Activated naive CD4-positive, alpha-beta T cell treated with anti-CD3 and anti-CD28 coated beads, Interleukin-2, amount 50 U/mL, for 24 hours (primary cell): ENCODE data around the gene GLYATL3.
"Not testable (repeated sequence)": the region's sequence is repeated elsewhere in the genome, so short reads cannot be mapped to it uniquely, and the experiment has no call there.

Experiments
- H3K27ac Mint-ChIP-seq: one replicate; pipeline ENCODE4 v1.8.0; 2021; ENCODE audit warnings: mild to moderate bottlenecking, mixed read lengths
- H3K27me3 Mint-ChIP-seq: one replicate; pipeline ENCODE4 v1.8.0; 2021; ENCODE audit warnings: mixed read lengths
- H3K36me3 Mint-ChIP-seq: one replicate; pipeline ENCODE4 v1.8.0; 2021; ENCODE audit warnings: mixed read lengths
- H3K4me1 Mint-ChIP-seq: one replicate; pipeline ENCODE4 v1.8.0; 2021; ENCODE audit warnings: mixed read lengths
- H3K4me3 Mint-ChIP-seq: one replicate; pipeline ENCODE4 v1.8.0; 2021; ENCODE audit warnings: mild to moderate bottlenecking, mixed read lengths
- H3K9me3 Mint-ChIP-seq: one replicate; pipeline ENCODE4 v1.8.0; 2021; ENCODE audit warnings: mixed read lengths

Gene GLYATL3

GRCh38 chr6:49499623-49500022, at the start of gene GLYATL3:
TSS of gene GLYATL3 (plus strand) at chr6:49499923. CDS start at chr6:49511991, 12,068 bp downstream.
- Mint-ChIP-seq H3K27ac (no peak within 1 kb of the TSS), H3K4me1 (no peaks in the 10 kb centered on the region), H3K27me3 (no peaks in the 10 kb centered on the region), H3K4me3 (no peak within 1 kb of the TSS), H3K9me3 (no peaks in the 10 kb centered on the region), H3K36me3 (no peaks in the 10 kb centered on the region)

- H3K9me3 Mint-ChIP-seq, result no peaks in the 10 kb centered on the region
- H3K36me3 Mint-ChIP-seq, result peaks cover 13% of the 10 kb centered on the region
- no peak overlapping the region for H3K27ac Mint-ChIP-seq
- no peak overlapping the region for H3K4me3 Mint-ChIP-seq
- peaks cover 6% of the 10 kb centered on the region for H3K4me1 Mint-ChIP-seq
- no peaks in the 10 kb centered on the region for H3K27me3 Mint-ChIP-seq
Measured at GRCh38 chr6:49453221-49453620, 46.5 kb upstream of the GLYATL3 start.

- no peak overlapping the region for H3K4me3 Mint-ChIP-seq
- no peaks in the 10 kb centered on the region for H3K27me3 Mint-ChIP-seq
- no peak overlapping the region for H3K27ac Mint-ChIP-seq
- peaks cover 14% of the 10 kb centered on the region for H3K36me3 Mint-ChIP-seq
- peaks cover 21% of the 10 kb centered on the region for H3K4me1 Mint-ChIP-seq
- H3K9me3 Mint-ChIP-seq, result no peaks in the 10 kb centered on the region
Measured at GRCh38 chr6:49454787-49455709, 44.7 kb upstream of the GLYATL3 start.

- H3K27ac Mint-ChIP-seq, result no peak overlapping the region
- peaks cover 38% of the 10 kb centered on the region for H3K4me1 Mint-ChIP-seq
- H3K9me3 Mint-ChIP-seq, result no peaks in the 10 kb centered on the region
- H3K4me3 Mint-ChIP-seq, result no peak overlapping the region
- H3K27me3 Mint-ChIP-seq, result no peaks in the 10 kb centered on the region
- H3K36me3 Mint-ChIP-seq, result peaks cover 8% of the 10 kb centered on the region
Measured at GRCh38 chr6:49457771-49458170, 42.0 kb upstream of the GLYATL3 start.

- H3K9me3 Mint-ChIP-seq, result no peaks in the 10 kb centered on the region
- H3K36me3 Mint-ChIP-seq, result peaks cover 4% of the 10 kb centered on the region
- H3K27ac Mint-ChIP-seq, result peak overlapping the region; percentile 26
- H3K4me3 Mint-ChIP-seq, result peak overlapping the region; percentile 98
- H3K4me1 Mint-ChIP-seq, result peaks cover 57% of the 10 kb centered on the region
- H3K27me3 Mint-ChIP-seq, result no peaks in the 10 kb centered on the region
Measured at GRCh38 chr6:49462071-49462470, 37.7 kb upstream of the GLYATL3 start.

- Mint-ChIP-seq H3K27ac (peak overlapping the region; percentile 96), H3K27me3 (no peaks in the 10 kb centered on the region), H3K4me3 (peak overlapping the region; percentile 98), H3K4me1 (peaks cover 57% of the 10 kb centered on the region), H3K36me3 (peaks cover 2% of the 10 kb centered on the region), H3K9me3 (no peaks in the 10 kb centered on the region)
Measured at GRCh38 chr6:49462599-49462926, 37.2 kb upstream of the GLYATL3 start.

- Mint-ChIP-seq H3K27ac (peak within 1 kb of the TSS; percentile 96), H3K9me3 (no peaks in the 10 kb centered on the region), H3K4me3 (peak within 1 kb of the TSS; percentile 98), H3K4me1 (peaks cover 57% of the 10 kb centered on the region), H3K36me3 (peaks cover 2% of the 10 kb centered on the region), H3K27me3 (no peaks in the 10 kb centered on the region)
Measured at GRCh38 chr6:49462927-49463611, 36.7 kb upstream of the GLYATL3 start, which contains the start of the genes CENPQ and MMUT. TSS of gene CENPQ (plus strand) at chr6:49463370. CDS start at chr6:49470177, 6,807 bp downstream. TSS of gene MMUT (minus strand) at chr6:49463253. CDS start at chr6:49459466, 3,787 bp downstream.

- Mint-ChIP-seq H3K9me3 (no peaks in the 10 kb centered on the region), H3K27me3 (no peaks in the 10 kb centered on the region), H3K4me3 (peak overlapping the region; percentile 98), H3K4me1 (peaks cover 56% of the 10 kb centered on the region), H3K27ac (peak overlapping the region; percentile 96), H3K36me3 (peaks cover 2% of the 10 kb centered on the region)
Measured at GRCh38 chr6:49463612-49463967, 36.1 kb upstream of the GLYATL3 start.

GRCh38 chr6:49464691-49465090, 35.0 kb upstream of the GLYATL3 start:
- H3K9me3 Mint-ChIP-seq, result no peaks in the 10 kb centered on the region
- no peaks in the 10 kb centered on the region for H3K27me3 Mint-ChIP-seq
- H3K27ac Mint-ChIP-seq, result no peak overlapping the region
- H3K4me3 Mint-ChIP-seq, result peak overlapping the region; percentile 98
- H3K4me1 Mint-ChIP-seq, result peaks cover 45% of the 10 kb centered on the region
- H3K36me3 Mint-ChIP-seq, result no peaks in the 10 kb centered on the region

- Mint-ChIP-seq H3K4me3 (no peak overlapping the region), H3K36me3 (peaks cover 8% of the 10 kb centered on the region), H3K27me3 (no peaks in the 10 kb centered on the region), H3K4me1 (peaks cover 18% of the 10 kb centered on the region), H3K27ac (no peak overlapping the region), H3K9me3 (no peaks in the 10 kb centered on the region)
Measured at GRCh38 chr6:49468042-49468441, 31.7 kb upstream of the GLYATL3 start.

GRCh38 chr6:49476564-49476963, 23.2 kb upstream of the GLYATL3 start:
- peaks cover 32% of the 10 kb centered on the region for H3K36me3 Mint-ChIP-seq
- H3K27ac Mint-ChIP-seq, H3K4me1 Mint-ChIP-seq, H3K9me3 Mint-ChIP-seq, H3K27me3 Mint-ChIP-seq, H3K4me3 Mint-ChIP-seq: not testable (repeated sequence)

GRCh38 chr6:49479308-49479970, 20.3 kb upstream of the GLYATL3 start:
- Mint-ChIP-seq H3K4me3 (no peak overlapping the region), H3K4me1 (no peaks in the 10 kb centered on the region), H3K36me3 (peaks cover 14% of the 10 kb centered on the region), H3K27ac (no peak overlapping the region), H3K27me3 (no peaks in the 10 kb centered on the region), H3K9me3 (no peaks in the 10 kb centered on the region)

GRCh38 chr6:49481846-49482245, 17.9 kb upstream of the GLYATL3 start:
- not testable (repeated sequence) for H3K4me3 Mint-ChIP-seq, H3K9me3 Mint-ChIP-seq, H3K27me3 Mint-ChIP-seq, H3K4me1 Mint-ChIP-seq, H3K27ac Mint-ChIP-seq
- H3K36me3 Mint-ChIP-seq, result peaks cover 15% of the 10 kb centered on the region

- H3K27me3 Mint-ChIP-seq, H3K4me1 Mint-ChIP-seq, H3K27ac Mint-ChIP-seq, H3K4me3 Mint-ChIP-seq, H3K9me3 Mint-ChIP-seq: not testable (repeated sequence)
- peaks cover 18% of the 10 kb centered on the region for H3K36me3 Mint-ChIP-seq
Measured at GRCh38 chr6:49483380-49483779, 16.3 kb upstream of the GLYATL3 start.

GRCh38 chr6:49490633-49491032, 9.1 kb upstream of the GLYATL3 start:
- H3K27ac Mint-ChIP-seq, result no peak overlapping the region
- no peak overlapping the region for H3K4me3 Mint-ChIP-seq
- H3K27me3 Mint-ChIP-seq, result no peaks in the 10 kb centered on the region
- no peaks in the 10 kb centered on the region for H3K9me3 Mint-ChIP-seq
- peaks cover 28% of the 10 kb centered on the region for H3K36me3 Mint-ChIP-seq
- H3K4me1 Mint-ChIP-seq, result no peaks in the 10 kb centered on the region

GRCh38 chr6:49497304-49497703, 2.4 kb upstream of the GLYATL3 start:
- no peak overlapping the region for H3K4me3 Mint-ChIP-seq
- H3K27me3 Mint-ChIP-seq, result no peaks in the 10 kb centered on the region
- H3K36me3 Mint-ChIP-seq, result peaks cover 10% of the 10 kb centered on the region
- no peaks in the 10 kb centered on the region for H3K4me1 Mint-ChIP-seq
- H3K9me3 Mint-ChIP-seq, result no peaks in the 10 kb centered on the region
- H3K27ac Mint-ChIP-seq, result no peak overlapping the region
